Activated B cell treated with CpG ODN at 0.5 μM for 24 hours (primary cell): Measurements from ENCODE around the gene TCL1B. TPM values are rescaled to one million over a fixed set of nuclear protein-coding genes. Genes with fewer than 3 reads are reported as not detected.

Experiments used
- ATAC-seq: fragments of 200-7000 bp; cut with Tn5 transposase; one replicate; pipeline ENCODE4 v1.10.0; 2021; ENCODE audit warnings: low read depth, mild to moderate bottlenecking, moderate library complexity
- CTCF ChIA-PET: fragments of 350-600 bp; sonication (Branson Sonifier 250); formaldehyde crosslinking; loops from one replicate; lab custom pipeline; 2021; ENCODE audit warnings: antibody characterized with exemption; lab: Charles Lee
- POLR2A ChIA-PET: fragments of 350-600 bp; sonication (Branson Sonifier 250); formaldehyde crosslinking; loops from one replicate; lab custom pipeline; 2021; ENCODE audit warnings: antibody characterized with exemption; lab: Charles Lee
- DNase-seq: peaks from one replicate; pipeline ENCODE4 v3.0.0; 2022
- H3K27ac Mint-ChIP-seq: one replicate; pipeline ENCODE4 v1.8.0; 2020; ENCODE audit warnings: mixed read lengths
- H3K27me3 Mint-ChIP-seq: one replicate; pipeline ENCODE4 v1.8.0; 2021; ENCODE audit warnings: mixed read lengths
- H3K36me3 Mint-ChIP-seq: one replicate; pipeline ENCODE4 v1.8.0; 2021; ENCODE audit warnings: low read depth, mixed read lengths
- H3K4me1 Mint-ChIP-seq: one replicate; pipeline ENCODE4 v1.8.0; 2021; ENCODE audit warnings: mixed read lengths
- H3K4me3 Mint-ChIP-seq: one replicate; pipeline ENCODE4 v1.8.0; 2020; ENCODE audit warnings: mild to moderate bottlenecking, mixed read lengths
- H3K9me3 Mint-ChIP-seq: one replicate; pipeline ENCODE4 v1.8.0; 2020; ENCODE audit warnings: mixed read lengths
- CTCF ChIP-seq: fragments of 200-600 bp; IDR thresholded peaks from one replicate; pipeline ENCODE4 v1.8.0; 2022; ENCODE audit warnings: antibody characterized with exemption, mild to moderate bottlenecking
- intact Hi-C: fragments of 100-400 bp; cut with micrococcal nuclease; formaldehyde crosslinking; loops from one replicate; pipeline ENCODE4 v1.15.1; 2024
- total RNA-seq: library from RNA; stranded (reverse); gene quantifications from 2 replicates; pipeline ENCODE4 v1.2.3, GENCODE V29; 2022

TCL1B gene
- total RNA-seq, 1 donor from 2014 or later: 1.2 TPM

- Mint-ChIP-seq H3K9me3 (peaks cover 2% of the 10 kb centered on the region), H3K36me3 (peaks cover 4% of the 10 kb centered on the region), H3K27me3 (peaks cover 3% of the 10 kb centered on the region), H3K4me1 (peaks cover 85% of the 10 kb centered on the region), H3K27ac (peak overlapping the region; percentile 94), H3K4me3 (peak overlapping the region; percentile 3)
- intact Hi-C loops: no loop called here
- ATAC-seq (no peak), DNase-seq (no peak)
- CTCF ChIA-PET: interaction anchor here (1.5 kb wide), 1 partner anchor 71 kb away, joined by 5 read pairs; no protein-coding TSS in a partner anchor
- no peak for TF ChIP-seq CTCF
- POLR2A ChIA-PET: interaction anchor here (0.7 kb wide), 1 partner anchor 49 kb away, joined by 8 read pairs; no protein-coding TSS in a partner anchor
Measured at GRCh38 chr14:95703805-95704204, 17.6 kb downstream of the TCL1B start.

- intact Hi-C loops: no loop called here
- TF ChIP-seq CTCF: no peak
- Mint-ChIP-seq H3K9me3 (peaks cover 2% of the 10 kb centered on the region), H3K27ac (peak overlapping the region; percentile 64), H3K4me1 (peaks cover 86% of the 10 kb centered on the region), H3K4me3 (no peak overlapping the region), H3K27me3 (peaks cover 6% of the 10 kb centered on the region), H3K36me3 (peaks cover 20% of the 10 kb centered on the region)
- CTCF ChIA-PET: interaction anchor here (1.0 kb wide), 1 partner anchor 68 kb away, joined by 3 read pairs; no protein-coding TSS in a partner anchor
- no peak for DNase-seq
- POLR2A ChIA-PET: interaction anchor here (1.0 to 1.6 kb wide), 2 partner anchors 9 to 41 kb away, joined by 3 to 4 read pairs; no protein-coding TSS in a partner anchor
- ATAC-seq: no peak
Measured at GRCh38 chr14:95705518-95705917, 19.3 kb downstream of the TCL1B start.

GRCh38 chr14:95707327-95707726 lies 21.1 kb downstream of the TCL1B start:
- Mint-ChIP-seq H3K9me3 (no peaks in the 10 kb centered on the region), H3K4me1 (peaks cover 86% of the 10 kb centered on the region), H3K27ac (peak overlapping the region; percentile 83), H3K27me3 (peaks cover 12% of the 10 kb centered on the region), H3K36me3 (peaks cover 31% of the 10 kb centered on the region), H3K4me3 (peak overlapping the region; percentile 2)
- DNase-seq: no peak
- intact Hi-C loops: loop anchor here (1.0 to 2.0 kb wide), 2 partner anchors 8 to 43 kb away; no protein-coding TSS in a partner anchor
- ChIA-PET CTCF (no interaction called here), POLR2A (interaction anchor here (1.0 to 6.6 kb wide), 2 partner anchors 9 to 21 kb away, joined by 3 to 116 read pairs; no protein-coding TSS in a partner anchor)
- ATAC-seq: peak; percentile 50
- no peak for TF ChIP-seq CTCF

GRCh38 chr14:95710106-95710505 lies 23.9 kb downstream of the TCL1B start:
- peaks cover 22% of the 10 kb centered on the region for H3K27me3 Mint-ChIP-seq
- POLR2A ChIA-PET: interaction anchor here (0.9 to 6.6 kb wide), 6 partner anchors 12 to 64 kb away, joined by 3 to 116 read pairs (median 18); no protein-coding TSS in a partner anchor
- ATAC-seq: no peak
- H3K36me3 Mint-ChIP-seq: peaks cover 41% of the 10 kb centered on the region
- H3K4me3 Mint-ChIP-seq: no peak overlapping the region
- no peak for DNase-seq
- CTCF ChIA-PET: interaction anchor here (2.4 kb wide), 1 partner anchor 64 kb away, joined by 13 read pairs; no protein-coding TSS in a partner anchor
- peaks cover 78% of the 10 kb centered on the region for H3K4me1 Mint-ChIP-seq
- H3K27ac Mint-ChIP-seq: peak overlapping the region; percentile 94
- H3K9me3 Mint-ChIP-seq: no peaks in the 10 kb centered on the region
- TF ChIP-seq CTCF: no peak
- intact Hi-C loops: loop anchor here (10.0 kb wide), 1 partner anchor 265 kb away; no protein-coding TSS in a partner anchor

GRCh38 chr14:95711476-95712176 lies 25.4 kb downstream of the TCL1B start:
- Mint-ChIP-seq H3K4me1 (peaks cover 78% of the 10 kb centered on the region), H3K36me3 (peaks cover 41% of the 10 kb centered on the region), H3K9me3 (no peaks in the 10 kb centered on the region), H3K4me3 (peak overlapping the region; percentile 86), H3K27me3 (peaks cover 24% of the 10 kb centered on the region), H3K27ac (peak overlapping the region; percentile 94)
- ChIA-PET CTCF (interaction anchor here (0.8 to 2.4 kb wide), 5 partner anchors 11 to 62 kb away, joined by 3 to 13 read pairs (median 3); no protein-coding TSS in a partner anchor), POLR2A (interaction anchor here (0.5 to 6.6 kb wide), 18 partner anchors 9 to 414 kb away, joined by 3 to 116 read pairs (median 6); no protein-coding TSS in a partner anchor)
- ATAC-seq: peak; percentile 43
- intact Hi-C loops: loop anchor here (1.0 to 10.0 kb wide), 3 partner anchors 8 to 267 kb away; no protein-coding TSS in a partner anchor
- TF ChIP-seq CTCF: no peak
- DNase-seq: no peak
